ENCODE data around the gene GAS6. TPM values are rescaled to one million over a fixed set of nuclear protein-coding genes. Genes with fewer than 3 reads are reported as not detected.
"Not testable (repeated sequence)": the region's sequence is repeated elsewhere in the genome, so short reads cannot be mapped to it uniquely, and the experiment has no call there.

GAS6 gene
- total RNA-seq, 1 experiment from 2014 or later = 16.2 TPM

DNA sequence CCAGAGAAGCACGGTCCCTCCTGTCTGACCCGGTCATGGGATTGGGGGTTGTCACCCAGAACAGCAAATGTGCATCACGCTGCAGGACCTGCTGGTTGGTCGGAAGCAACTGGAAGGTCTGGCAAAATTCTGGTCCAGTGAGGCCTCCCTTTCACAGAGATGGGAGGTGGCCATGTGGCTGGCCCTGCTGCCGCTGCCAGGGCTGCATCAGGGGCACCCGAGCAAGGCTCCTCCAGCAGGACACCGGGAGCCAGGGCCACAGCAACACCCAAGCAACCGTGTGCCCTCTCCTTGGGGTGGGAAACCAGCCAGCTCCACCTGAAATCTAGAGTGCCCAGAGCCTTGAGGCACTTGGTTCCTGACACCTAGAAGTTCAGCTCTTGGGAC lies 11.5 kb upstream of the GAS6 start:
- no peak for DNase-seq (ENCODE audit: low spot score)
- in situ Hi-C loops (cut with HindIII; ENCODE audit: low sequenced_read_pairs) = no loop called here

DNA sequence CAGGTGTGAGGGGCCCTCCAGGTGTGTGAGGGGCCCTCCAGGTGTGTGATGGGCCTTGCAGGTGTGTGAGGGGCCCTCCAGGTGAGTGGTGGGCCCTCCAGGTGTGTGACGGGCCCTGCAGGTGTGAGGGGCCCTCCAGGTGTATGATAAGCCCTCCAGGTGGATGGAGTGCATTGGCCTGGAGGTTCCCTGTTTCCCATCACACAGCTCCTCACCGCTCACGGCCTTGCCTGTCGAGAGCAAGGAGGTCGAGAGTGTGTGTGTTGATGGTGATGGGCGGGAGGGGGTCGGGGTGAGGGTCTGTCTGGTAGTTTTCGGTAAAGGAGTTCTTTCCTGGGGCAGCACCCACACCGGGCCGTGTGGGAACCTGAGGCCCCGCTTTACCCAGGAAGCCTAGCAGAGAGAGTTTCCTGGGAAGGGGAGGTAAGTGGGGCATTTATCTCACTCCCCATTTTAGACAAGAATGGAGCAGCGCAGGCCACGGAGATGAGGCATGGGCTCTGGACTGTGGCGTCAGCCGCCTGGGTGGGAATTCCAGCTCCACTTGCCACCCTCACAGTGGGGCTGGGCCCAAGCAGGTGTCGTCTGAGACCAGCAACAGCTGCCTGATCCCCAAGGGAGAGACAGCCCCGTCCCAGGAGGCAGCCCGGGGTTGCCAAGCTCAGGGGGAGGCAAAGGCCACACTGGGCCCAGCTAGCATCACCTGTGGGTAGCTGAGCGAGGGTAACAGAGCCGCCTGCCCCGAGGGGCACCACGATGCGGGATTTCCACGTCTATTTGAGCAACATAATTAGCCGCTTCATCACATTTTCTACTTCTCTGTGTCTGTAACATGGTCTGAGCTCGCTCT lies 10.9 kb upstream of the GAS6 start:
- DNase-seq (ENCODE audit: low spot score) = no peak
- in situ Hi-C loops (cut with HindIII; ENCODE audit: low sequenced_read_pairs) = no loop called here

- in situ Hi-C loops (cut with HindIII; ENCODE audit: low sequenced_read_pairs) = no loop called here
- DNase-seq (ENCODE audit: low spot score) = no peak
Measured at GRCh38 chr13:113874177-113874576, 10.3 kb upstream of the GAS6 start.

DNA sequence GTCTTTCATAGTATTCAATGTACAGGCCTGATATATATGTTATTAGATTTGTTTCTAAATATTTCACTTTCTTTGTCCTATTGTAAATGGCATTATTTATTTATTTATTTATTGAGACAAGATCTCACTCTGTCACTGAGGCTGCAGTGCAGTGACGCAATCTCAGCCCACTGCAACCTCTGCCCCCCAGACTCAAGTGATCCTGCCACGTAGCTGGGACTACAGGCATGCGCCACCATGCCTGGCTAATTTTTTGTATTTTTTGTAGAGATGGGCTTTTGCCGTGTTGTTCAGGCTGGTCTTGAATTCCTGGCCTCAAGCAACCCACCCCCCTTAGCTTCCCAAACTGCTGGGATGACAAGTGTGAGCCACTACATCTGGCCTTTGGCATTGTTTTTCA lies 5.4 kb upstream of the GAS6 start:
- in situ Hi-C loops (cut with HindIII; ENCODE audit: low sequenced_read_pairs) = no loop called here
- DNase-seq (ENCODE audit: low spot score) = no peak

DNA sequence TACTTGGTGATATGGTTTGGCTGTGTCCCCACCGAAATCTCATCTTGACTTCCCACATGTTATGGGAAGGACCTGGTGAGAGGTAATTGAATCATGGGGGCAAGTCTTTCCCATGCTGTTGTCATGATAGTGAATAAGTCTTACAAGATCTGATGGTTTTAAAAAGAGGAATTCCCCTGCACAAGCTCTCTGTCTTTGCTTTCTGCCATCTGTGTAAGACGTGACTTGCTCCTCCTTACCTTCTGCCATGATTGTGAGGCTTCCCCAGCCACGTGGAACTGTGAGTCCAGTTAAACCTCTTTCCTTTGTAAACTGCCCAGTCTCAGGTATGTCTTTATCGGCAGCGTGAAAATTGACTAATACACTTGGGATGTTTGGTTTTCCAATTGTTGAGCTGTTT lies 4.0 kb upstream of the GAS6 start:
- in situ Hi-C loops (cut with HindIII; ENCODE audit: low sequenced_read_pairs); DNase-seq (ENCODE audit: low spot score): not testable (repeated sequence)

DNA sequence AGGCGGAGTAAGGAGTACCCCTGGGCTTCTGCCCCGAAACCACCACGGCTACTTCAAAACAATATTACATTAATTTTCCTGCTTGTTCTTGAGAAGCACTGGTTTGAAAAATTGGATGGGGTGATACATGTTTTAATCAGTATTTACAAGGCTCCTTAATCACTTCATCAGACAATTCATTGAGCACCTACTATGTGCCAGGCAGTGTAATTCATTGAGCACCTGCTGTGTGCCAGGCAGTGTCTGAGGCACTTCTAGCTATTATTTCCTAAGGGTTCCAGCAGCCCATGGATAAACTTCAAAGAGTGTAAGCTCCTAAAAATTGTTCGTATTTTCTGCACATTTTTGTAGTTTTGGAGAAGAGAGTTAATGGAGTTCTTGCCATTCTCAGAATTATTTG lies 1.6 kb upstream of the GAS6 start:
- in situ Hi-C loops (cut with HindIII; ENCODE audit: low sequenced_read_pairs) = no loop called here
- DNase-seq (ENCODE audit: low spot score) = no peak

GRCh38 chr13:113864273-113864890 lies 506 bp upstream of the GAS6 start:
- in situ Hi-C loops (cut with HindIII; ENCODE audit: low sequenced_read_pairs) = no loop called here
- peak; percentile 8 for DNase-seq (ENCODE audit: low spot score)

DNA sequence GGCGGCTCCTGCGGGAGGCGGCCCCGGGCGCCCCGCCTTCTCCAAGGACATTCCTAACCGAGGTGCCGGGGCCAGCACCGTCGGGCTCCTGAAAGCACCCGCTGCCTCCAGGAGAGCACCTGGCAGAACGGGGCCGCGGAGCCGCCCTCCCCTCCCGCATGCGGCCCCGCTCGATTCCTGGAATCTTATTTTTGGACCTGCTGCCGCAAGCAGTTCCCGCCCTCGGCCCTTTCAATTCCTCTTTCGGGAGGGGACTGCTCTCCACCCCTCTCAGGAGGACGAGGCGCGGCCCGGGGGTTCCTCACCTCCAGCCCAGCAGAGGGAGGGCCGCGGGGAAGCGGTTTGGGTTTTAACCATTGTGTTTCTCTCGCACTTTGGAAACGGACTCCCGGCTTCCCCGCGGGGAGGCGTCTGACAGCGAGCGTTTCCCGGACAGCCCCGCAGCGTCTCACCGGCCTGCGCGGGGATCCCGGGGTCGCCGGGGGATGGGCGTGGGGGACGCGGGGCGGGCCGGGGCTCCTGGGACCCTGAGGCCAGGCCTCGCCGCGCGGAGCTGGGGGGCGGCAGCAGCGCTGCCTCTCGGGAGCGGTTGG lies 849 bp downstream of the GAS6 start:
- DNase-seq (ENCODE audit: low spot score) = peak; percentile 29
- in situ Hi-C loops (cut with HindIII; ENCODE audit: low sequenced_read_pairs) = no loop called here

DNA sequence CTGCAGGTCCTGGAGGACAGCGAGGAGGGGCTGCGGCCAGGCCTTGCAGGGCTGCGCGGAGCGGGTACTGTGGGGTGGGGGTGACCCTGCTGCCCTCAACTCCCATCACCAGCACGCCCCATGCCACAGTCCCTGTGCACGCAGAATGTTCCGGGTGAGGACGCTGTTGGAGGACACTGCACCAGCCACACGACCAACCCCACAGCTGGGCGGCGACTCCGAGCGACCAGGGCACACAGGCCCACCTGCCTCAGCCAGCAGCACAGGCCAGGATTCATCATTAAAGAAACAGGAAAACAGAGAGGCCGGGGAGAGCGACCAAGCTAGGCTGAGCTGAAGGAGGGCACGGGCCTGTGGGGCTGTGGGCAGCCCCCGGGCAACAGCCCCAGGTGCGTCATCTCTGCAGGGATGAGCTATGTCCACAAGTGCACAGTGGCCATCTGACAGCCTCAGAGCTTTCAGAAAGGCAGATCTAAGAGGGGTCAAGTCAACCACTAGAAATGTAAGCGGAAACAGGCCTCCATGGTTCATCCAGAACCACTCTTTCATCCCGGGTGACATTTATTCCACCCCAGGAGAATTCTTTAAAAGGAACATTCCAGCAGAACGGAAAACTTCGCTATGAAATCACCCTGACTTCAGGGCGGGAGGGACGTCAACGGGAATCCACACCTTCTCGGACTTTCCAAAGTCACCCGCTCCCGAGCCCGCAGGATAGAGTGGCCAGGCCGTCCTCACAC lies 1.5 kb downstream of the GAS6 start:
- DNase-seq (ENCODE audit: low spot score) = no peak
- in situ Hi-C loops (cut with HindIII; ENCODE audit: low sequenced_read_pairs) = no loop called here

GRCh38 chr13:113861433-113862030 lies 2.3 kb downstream of the GAS6 start:
- in situ Hi-C loops (cut with HindIII; ENCODE audit: low sequenced_read_pairs) = no loop called here
- DNase-seq (ENCODE audit: low spot score) = no peak

GRCh38 chr13:113860665-113861432 lies 3.0 kb downstream of the GAS6 start:
- DNase-seq (ENCODE audit: low spot score) = no peak
- in situ Hi-C loops (cut with HindIII; ENCODE audit: low sequenced_read_pairs) = no loop called here

DNA sequence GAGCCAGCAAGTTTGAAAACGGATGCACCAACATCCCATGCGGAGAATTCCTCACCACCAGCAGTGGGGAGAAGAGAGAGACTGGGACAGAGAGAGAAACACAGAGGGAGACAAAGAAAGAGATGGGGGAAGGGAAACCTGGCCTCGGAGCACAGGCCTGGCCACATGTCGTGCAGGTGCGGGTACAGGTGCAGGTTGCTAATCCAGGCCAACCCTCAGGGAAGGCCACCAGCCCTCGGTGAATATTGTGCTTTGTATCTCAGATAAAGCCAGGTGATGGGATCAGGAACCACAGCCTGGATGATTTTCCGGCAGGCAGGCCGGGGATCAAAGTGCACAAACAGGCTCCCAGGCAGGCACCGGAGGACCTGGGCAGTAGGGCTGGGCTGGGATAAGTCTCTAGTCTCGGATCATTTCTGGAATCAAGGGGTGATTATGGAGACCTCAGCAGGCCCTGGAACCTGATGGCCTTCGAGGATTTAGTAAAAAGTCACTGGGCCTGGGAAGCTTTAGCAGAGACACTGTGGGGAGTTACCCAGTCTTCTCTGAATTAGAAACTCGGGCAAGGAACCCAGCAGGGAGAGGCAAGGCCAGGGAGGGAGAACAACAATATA lies 3.7 kb downstream of the GAS6 start:
- no peak for DNase-seq (ENCODE audit: low spot score)
- in situ Hi-C loops (cut with HindIII; ENCODE audit: low sequenced_read_pairs) = no loop called here

DNA sequence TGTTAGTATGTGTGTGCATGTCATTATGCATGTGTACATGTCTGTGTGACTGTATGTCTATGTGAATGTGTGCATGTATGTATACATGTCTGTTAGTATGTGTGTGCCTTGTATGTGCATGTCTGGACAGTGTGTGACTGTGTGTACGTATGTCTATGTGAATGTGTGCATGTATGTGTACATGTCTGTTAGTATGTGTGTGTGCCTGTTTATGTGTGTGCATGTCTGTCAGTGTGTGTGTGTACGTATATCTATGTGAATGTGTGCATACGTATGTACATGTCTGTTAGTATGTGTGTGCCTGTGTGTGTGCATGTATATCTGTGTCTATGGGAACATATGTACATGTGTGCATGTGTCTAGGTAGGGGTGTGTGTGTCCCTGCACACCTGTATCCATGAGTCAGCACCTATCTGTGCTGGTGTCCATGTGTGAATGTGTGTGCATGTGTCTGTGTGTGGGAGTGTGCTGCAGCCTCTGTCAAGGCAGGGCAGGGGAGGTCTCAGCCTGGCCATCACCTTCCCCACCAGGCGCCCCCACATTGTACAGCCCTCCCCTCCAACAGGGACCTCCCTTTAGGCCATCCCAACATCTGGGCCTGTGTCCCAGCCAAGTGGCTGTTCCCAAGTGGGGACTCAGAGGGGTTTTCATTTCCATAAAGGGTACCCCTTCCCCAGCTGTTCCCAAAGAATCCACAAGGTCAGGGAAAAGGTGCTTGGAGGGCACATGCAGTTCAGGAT lies 4.4 kb downstream of the GAS6 start:
- in situ Hi-C loops (cut with HindIII; ENCODE audit: low sequenced_read_pairs) = no loop called here
- no peak for DNase-seq (ENCODE audit: low spot score)

- no peak for DNase-seq (ENCODE audit: low spot score)
Measured at GRCh38 chr13:113857531-113858195, 6.2 kb downstream of the GAS6 start.

DNA sequence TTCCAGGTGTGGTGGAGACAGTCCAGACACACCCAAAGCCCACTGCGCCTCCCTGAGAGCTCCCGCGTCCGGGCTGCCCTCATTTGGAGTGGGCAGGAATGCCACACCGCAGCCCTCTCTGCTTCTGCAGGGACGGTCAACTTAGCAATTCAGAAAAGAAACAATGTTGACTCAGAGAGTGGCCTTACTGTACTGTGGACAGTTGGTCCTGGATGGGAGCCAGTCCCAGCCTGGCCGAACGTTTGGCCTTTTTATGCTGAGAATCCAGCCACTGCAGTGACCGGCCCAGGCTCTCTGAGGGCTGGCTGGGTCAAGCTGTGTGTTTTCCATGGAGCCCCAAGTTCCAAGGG lies 7.2 kb downstream of the GAS6 start:
- DNase-seq (ENCODE audit: low spot score) = peak; percentile 35
- in situ Hi-C loops (cut with HindIII; ENCODE audit: low sequenced_read_pairs) = no loop called here

More at GRCh38 chr13:113857531-113858195, 6.2 kb downstream of the GAS6 start:
- in situ Hi-C loops (cut with HindIII; ENCODE audit: low sequenced_read_pairs) = no loop called here

GRCh38 chr13:113855931-113856715 lies 7.8 kb downstream of the GAS6 start:
- no peak for DNase-seq (ENCODE audit: low spot score)
- in situ Hi-C loops (cut with HindIII; ENCODE audit: low sequenced_read_pairs) = no loop called here
